ENCODE measurements around the gene AUTS2.

The AUTS2 gene

DNA sequence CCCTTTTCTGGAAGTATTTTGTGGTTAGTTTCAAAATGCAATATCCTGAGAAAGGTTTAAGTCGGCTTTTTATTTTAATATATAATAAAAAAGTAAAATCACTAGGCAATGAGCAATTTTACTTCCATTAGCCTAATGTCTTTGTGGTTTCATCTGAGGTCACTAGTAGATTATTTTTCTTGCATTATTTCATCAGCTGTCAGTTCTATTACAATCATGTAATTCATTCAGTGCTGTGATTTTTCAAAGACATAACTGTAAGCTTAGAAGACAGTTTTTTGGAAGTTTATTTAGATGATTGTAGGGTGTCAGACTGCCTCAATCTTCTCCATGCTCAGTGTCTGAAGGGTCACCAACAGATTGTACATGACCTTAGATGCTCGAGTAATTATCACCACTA is 965.7 kb downstream of the AUTS2 start:
- no peak overlapping the region for H3K4me3 ChIP-seq (ENCODE audit: low read length)

DNA sequence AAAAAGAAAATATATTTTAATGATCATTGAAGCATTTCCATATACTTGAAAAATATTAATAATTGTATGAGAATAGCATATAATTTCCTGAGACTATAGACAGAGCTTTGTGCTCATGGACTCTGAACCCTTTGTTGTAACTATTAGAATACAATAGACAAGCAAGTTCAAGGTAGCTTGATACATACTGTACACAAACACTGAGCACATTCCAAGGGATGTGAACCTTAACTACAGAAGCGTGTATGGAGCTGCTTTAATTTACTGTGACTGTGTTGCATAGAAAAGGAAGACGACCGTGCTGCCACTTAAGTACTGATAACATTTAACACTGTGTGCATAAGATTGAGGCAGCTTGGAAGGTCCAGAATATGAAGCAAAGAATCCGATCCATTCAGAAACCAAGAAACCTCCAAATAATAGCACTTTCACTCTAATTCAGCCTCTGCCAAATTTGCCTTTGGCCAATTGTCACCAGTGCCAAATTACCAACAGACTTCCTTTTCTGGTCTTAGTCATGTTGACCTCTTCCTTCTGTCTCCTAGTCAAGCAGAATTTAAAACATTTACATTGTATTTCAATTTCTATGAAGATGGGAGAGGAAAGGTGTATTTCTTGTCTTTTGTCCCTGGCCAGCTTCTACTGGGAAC is 967.6 kb downstream of the AUTS2 start:
- TF ChIP-seq, protein P1, sequence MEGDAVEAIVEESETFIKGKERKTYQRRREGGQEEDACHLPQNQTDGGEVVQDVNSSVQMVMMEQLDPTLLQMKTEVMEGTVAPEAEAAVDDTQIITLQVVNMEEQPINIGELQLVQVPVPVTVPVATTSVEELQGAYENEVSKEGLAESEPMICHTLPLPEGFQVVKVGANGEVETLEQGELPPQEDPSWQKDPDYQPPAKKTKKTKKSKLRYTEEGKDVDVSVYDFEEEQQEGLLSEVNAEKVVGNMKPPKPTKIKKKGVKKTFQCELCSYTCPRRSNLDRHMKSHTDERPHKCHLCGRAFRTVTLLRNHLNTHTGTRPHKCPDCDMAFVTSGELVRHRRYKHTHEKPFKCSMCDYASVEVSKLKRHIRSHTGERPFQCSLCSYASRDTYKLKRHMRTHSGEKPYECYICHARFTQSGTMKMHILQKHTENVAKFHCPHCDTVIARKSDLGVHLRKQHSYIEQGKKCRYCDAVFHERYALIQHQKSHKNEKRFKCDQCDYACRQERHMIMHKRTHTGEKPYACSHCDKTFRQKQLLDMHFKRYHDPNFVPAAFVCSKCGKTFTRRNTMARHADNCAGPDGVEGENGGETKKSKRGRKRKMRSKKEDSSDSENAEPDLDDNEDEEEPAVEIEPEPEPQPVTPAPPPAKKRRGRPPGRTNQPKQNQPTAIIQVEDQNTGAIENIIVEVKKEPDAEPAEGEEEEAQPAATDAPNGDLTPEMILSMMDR (conservative IDR thresholded peaks at IDR 0.05; ENCODE audit: low read length) = no peak
- DNase-seq (ENCODE audit: low read depth) = no peak
- H3K4me3 ChIP-seq (ENCODE audit: low read length) = no peak overlapping the region

More for the DNA sequence above, 965.7 kb downstream of the AUTS2 start:
- no peak for DNase-seq (ENCODE audit: low read depth)
- TF ChIP-seq, protein P1 (conservative IDR thresholded peaks at IDR 0.05; ENCODE audit: low read length) = no peak

DNA sequence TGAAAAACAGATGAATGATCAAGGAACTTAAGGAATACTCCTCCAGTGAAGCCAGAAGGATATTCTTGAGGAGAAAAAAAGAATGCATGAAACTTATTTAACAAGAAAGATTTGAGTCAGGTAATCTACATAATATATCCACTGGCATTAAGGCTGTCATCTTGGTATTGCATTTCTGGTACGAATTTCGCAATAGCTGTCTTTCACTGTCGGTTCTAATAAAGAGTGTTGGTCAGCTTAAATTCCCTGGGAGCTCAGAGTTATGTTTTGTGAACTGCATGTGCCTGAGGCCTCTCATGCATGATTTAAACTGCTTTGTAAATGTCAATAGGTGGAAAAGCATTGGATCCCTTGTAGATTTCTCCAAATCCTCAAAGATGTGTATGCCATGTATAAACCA is 968.4 kb downstream of the AUTS2 start:
- no peak overlapping the region for H3K4me3 ChIP-seq (ENCODE audit: low read length)
- DNase-seq (ENCODE audit: low read depth) = peak; percentile 18
- TF ChIP-seq, protein P1 (conservative IDR thresholded peaks at IDR 0.05; ENCODE audit: low read length) = no peak

DNA sequence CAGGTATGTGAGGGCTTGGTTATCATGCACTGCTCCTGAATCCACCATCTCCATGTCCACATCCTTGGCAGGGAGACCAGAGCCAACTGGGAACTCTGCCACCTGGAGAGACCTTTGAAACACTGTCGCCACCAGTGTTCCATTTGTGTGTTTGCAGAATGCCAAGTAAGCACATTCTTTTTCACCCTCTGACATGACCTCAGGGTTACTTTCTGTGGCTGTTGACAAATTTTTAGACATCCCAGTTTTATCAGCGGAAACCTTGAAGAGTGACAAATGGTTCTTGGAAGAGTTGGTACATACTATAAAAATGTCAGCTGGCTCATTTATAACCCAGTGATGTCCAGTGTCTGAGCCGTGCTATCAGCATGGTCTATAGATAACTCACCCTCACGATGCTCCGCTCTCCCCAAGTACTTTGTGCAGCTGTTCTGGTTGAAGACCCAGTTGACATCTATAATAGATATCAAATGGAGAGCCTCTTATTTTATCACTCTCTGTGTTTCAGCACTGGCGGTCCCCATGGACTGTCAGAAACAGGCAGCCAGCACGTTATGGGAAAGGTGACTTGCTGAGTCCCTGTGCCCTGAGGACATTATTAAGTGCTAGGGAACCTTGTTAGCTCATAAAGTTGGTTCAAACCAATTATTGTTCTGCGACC is 970.5 kb downstream of the AUTS2 start:
- DNase-seq (ENCODE audit: low read depth) = no peak
- TF ChIP-seq, protein P1 (conservative IDR thresholded peaks at IDR 0.05; ENCODE audit: low read length) = no peak
- no peak overlapping the region for H3K4me3 ChIP-seq (ENCODE audit: low read length)

GRCh38 chr7:70569335-70569819 is 971.1 kb downstream of the AUTS2 start:
- DNase-seq (ENCODE audit: low read depth) = no peak
- no peak overlapping the region for H3K4me3 ChIP-seq (ENCODE audit: low read length)
- TF ChIP-seq, protein P1 (conservative IDR thresholded peaks at IDR 0.05; ENCODE audit: low read length) = no peak

- DNase-seq (ENCODE audit: low read depth) = no peak
- H3K4me3 ChIP-seq (ENCODE audit: low read length) = no peak overlapping the region
Observed at GRCh38 chr7:70570029-70570428, 971.8 kb downstream of the AUTS2 start.

More at GRCh38 chr7:70570029-70570428, 971.8 kb downstream of the AUTS2 start:
- TF ChIP-seq, protein P1 (conservative IDR thresholded peaks at IDR 0.05; ENCODE audit: low read length) = no peak

Measured in AG10803 (cell line).